Esophagus squamous epithelium (tissue), 4 donors: Measurements from ENCODE around the gene NTPCR.

Source experiments
- CTCF ChIP-seq, 6 experiments: fragments of 450-650 bp in 4 of 6; fragments of 200-600 bp in 2 of 6; sonication (generic) in 2 of 6; IDR thresholded peaks; one replicate each; pipeline ENCODE4 v1.5.1; 2016 to 2019; ENCODE audit warnings: antibody characterized with exemption in 6 of 6, mild to moderate bottlenecking in 4 of 6, moderate library complexity in 4 of 6
- POLR2A ChIP-seq, 4 donors: fragments of 450-650 bp; IDR thresholded peaks; one replicate each; pipeline ENCODE4 v1.6.1; 2017; ENCODE audit warnings: antibody characterized with exemption in 4 of 4, mild to moderate bottlenecking in 4 of 4, moderate library complexity in 3 of 4

- no peak for TF ChIP-seq CTCF (IDR thresholded peaks at IDR 0.05)
- no peak for TF ChIP-seq POLR2A (IDR thresholded peaks at IDR 0.05)
Observed at GRCh38 chr1:232925421-232926220, 24.8 kb upstream of the NTPCR start.
